Adrenal gland (tissue), 5 donors: ENCODE data around the gene B4GALT7.

Experiments
- POLR2A ChIP-seq, 2 donors: fragments of 450-650 bp; IDR thresholded peaks; one replicate each; pipeline ENCODE4 v1.6.1; 2017; ENCODE audit warnings: antibody characterized with exemption in 2 of 2, mild to moderate bottlenecking in 2 of 2, moderate library complexity in 1 of 2
- TF ChIP-seq, protein P1 (sequence below), 6 experiments: fragments of 450-650 bp in 4 of 6; fragments of 200-600 bp in 2 of 6; sonication (generic) in 1 of 6; IDR thresholded peaks; 1 replicate in 5 of 6; 2 replicates in 1 of 6; pipeline versions ENCODE4 v1.5.1 to v1.8.0; 2016 to 2021; ENCODE audit warnings: antibody characterized with exemption in 6 of 6, mild to moderate bottlenecking in 2 of 6, moderate library complexity in 1 of 6
- donor health status: DM: no; HTN: no; CAD: no.

DNA sequence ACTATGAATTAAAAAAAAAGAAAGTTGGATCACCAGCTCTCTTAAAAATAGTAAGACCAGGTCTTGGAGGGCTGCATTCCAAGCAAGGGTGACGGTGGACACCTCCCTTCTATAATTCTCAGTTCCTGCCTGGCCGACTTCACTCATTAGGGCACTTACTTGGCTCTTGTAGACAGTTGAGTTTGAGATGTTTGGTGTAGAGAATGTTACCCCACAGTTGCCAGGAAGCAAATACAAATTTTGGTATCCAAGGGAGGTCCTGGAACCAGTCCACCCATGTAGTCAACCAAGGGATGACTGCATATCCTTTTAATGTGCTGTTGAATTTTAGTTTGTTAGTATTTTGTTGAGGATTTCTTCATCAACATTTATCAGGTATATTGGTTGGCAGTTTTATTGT is 20.6 kb downstream of the B4GALT7 start:
- TF ChIP-seq, protein P1, sequence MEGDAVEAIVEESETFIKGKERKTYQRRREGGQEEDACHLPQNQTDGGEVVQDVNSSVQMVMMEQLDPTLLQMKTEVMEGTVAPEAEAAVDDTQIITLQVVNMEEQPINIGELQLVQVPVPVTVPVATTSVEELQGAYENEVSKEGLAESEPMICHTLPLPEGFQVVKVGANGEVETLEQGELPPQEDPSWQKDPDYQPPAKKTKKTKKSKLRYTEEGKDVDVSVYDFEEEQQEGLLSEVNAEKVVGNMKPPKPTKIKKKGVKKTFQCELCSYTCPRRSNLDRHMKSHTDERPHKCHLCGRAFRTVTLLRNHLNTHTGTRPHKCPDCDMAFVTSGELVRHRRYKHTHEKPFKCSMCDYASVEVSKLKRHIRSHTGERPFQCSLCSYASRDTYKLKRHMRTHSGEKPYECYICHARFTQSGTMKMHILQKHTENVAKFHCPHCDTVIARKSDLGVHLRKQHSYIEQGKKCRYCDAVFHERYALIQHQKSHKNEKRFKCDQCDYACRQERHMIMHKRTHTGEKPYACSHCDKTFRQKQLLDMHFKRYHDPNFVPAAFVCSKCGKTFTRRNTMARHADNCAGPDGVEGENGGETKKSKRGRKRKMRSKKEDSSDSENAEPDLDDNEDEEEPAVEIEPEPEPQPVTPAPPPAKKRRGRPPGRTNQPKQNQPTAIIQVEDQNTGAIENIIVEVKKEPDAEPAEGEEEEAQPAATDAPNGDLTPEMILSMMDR (IDR thresholded peaks at IDR 0.05) = no peak
- TF ChIP-seq POLR2A (IDR thresholded peaks at IDR 0.05) = no peak
